ENCODE data around the gene DGCR2.
"Not testable (repeated sequence)": the region's sequence is repeated elsewhere in the genome, so short reads cannot be mapped to it uniquely, and the experiment has no call there.

Gene DGCR2

DNA sequence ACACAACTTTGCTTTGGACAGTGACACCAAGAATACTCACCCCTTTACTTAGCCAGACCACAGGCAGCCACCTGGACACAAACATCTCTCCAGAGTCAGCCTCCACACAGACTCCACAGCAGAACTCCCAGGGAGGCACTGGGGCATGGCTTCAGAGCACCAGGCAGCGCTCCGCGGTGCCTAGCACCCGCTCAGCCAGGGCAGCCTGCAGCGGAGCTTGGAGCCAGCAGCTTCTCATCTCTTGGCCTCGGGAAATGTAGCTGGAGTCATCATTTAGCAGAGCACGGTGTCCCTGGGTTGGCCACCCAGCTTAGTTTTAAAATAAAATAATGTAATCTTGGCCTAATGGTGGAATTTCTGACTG, 91.3 kb downstream of the DGCR2 start:
- DNase-seq (ENCODE audit: low read depth in 2 of 2): not testable (repeated sequence)

DNA sequence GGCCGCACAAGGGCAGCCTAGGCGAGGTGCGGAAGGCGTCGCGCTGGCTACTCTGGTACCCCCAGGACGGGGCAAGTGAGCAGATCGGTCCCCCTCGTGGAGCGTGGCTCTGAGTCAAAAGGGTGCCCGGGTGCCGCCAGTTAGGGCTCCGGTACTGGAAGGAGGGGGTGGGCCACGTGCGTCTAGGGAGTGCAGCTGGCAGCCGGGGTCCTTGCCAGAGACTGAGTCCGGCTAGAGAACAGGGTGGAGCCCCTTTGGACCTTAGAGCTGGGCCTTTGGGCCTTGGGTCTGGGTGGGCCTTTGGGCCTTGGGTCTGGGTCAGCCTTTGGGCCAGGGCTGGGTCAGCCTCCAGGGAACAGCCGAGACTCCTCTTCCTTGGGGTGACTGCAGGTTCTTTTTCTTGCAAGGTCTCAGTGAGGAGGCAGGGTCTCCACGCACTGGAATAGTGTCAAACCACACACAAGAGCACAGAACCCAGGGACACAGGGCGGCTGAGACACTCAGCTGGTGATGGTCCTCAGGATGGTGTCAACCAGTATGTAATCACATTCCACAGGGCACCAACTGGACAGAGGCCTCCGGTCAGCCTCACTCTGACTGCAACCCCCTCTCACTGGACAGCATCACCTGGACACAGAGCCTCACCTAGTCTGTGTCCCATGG, 91.9 kb downstream of the DGCR2 start:
- not testable (repeated sequence) for DNase-seq (ENCODE audit: low read depth in 2 of 2)

DNA sequence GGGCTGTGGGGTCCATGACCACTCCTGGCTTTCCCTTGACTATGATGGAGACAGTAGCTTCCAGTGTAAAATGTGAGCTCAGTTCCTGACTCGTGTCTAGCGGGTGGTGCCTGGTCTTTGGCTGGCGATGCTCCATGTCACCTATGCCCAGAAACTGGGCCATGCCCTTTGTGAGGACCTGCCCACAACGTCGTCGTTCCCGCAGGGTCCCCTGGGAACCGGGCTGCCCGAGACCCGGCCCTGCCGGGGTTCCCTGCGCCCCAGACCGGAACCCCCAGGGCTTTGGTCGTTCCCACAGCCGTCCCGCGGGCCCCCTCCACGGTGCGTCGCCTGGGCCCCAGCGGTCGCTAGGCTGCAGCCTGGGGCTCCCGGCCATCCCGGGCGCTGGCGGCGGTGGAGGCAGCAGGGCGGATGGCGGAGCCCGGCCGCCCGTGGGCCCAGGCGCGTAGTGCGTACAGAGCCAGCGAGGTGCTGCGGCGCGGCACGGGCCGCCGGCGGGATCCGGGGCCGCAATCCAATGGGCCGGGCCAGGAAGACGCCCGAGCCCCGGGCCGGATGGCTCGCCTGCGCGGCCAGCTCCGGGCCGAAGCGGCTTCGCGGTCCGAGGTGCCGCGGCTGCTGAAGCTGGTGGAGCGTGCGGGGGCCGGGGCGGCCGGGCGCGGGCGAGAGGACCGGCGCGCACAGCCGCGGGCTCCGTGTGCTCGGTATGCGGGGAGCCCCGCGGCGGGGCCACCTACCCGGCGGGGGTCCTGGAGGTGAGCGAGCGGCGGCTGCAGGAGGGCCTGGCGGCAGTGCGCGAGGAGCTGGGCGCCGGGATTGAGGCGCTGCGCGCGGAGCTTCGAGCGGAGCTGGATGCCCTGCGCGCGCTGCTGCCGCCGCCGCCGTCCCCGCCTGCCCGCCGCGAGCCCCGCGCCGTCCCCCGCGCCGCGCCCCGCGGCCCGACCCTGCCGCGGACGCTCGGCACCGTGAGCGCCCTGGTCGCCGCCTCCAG, 92.8 kb downstream of the DGCR2 start:
- DNase-seq (ENCODE audit: low read depth in 2 of 2): not testable (repeated sequence)

DNA sequence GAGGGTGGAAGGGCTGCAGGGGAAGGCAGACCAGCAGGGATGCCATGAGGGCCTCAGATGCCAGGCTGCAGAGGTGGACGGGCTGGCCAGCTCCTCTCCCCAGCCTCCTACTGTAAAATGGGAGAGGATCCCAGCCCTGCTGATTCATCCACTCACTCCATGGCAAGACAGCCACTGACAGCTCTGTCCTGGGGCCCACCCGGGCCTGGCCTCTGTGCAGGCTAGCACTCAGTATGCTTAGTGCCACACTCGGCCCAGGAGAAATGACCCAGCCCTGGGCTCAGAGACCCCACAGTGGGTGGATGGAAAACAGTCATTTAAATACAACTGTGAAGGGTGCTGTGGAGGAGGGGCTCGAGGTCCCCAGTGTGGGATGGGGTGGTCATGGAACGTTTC, 94.2 kb downstream of the DGCR2 start:
- DNase-seq (ENCODE audit: low read depth in 2 of 2): not testable (repeated sequence)

DNA sequence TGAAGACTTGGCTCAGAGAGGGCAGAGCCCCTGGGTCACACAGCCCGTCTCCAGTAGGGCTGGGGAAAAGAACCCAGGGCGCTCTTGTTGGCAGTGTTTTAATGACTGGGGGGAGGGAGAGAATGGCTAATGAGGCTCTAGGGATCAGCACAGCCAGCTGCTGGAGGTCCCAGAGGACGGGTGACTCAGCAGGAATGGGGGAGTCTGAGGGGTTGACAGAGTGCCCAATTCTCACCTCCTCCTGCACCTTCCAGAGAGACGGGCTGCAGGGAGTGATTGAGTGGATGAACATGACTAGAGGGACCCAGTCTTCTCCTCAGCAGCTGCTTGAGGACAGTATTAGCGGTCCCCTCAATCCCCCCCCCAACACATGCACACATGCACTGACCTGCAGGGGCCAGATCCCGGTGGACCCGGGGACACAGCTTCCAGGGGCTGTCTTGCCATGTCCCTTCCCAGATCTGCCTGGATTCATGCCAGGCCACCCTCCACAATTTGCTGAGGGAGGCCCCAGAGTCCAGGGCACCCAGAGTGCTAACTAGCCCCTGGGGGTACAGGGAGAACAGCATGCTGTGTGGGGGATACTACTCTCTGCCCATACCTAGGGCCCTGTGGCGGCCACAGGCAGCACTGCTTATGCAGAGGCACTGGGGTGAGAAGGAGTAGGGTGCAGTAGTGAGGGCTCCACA, 94.7 kb downstream of the DGCR2 start:
- not testable (repeated sequence) for DNase-seq (ENCODE audit: low read depth in 2 of 2)

DNA sequence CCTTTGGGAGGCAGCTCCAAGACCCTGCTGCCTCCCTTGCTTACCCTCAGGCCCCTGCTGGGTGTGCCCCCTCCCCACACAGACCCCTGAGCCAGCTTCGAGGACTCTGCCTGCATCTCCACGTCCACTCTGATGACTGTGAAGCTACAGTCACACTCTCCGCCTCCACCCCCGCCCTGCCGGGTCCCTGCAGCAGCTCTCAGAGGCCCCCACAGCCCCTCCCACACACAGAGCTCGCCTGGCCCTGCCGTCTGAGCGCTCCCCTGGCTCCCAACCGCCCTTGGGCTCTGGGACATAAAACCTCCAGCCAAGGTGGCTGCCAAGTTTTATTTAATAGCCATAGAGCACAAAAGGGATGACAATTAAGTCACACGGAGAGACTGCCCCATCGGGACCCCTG, 96.1 kb downstream of the DGCR2 start:
- not testable (repeated sequence) for DNase-seq (ENCODE audit: low read depth in 2 of 2)

DNA sequence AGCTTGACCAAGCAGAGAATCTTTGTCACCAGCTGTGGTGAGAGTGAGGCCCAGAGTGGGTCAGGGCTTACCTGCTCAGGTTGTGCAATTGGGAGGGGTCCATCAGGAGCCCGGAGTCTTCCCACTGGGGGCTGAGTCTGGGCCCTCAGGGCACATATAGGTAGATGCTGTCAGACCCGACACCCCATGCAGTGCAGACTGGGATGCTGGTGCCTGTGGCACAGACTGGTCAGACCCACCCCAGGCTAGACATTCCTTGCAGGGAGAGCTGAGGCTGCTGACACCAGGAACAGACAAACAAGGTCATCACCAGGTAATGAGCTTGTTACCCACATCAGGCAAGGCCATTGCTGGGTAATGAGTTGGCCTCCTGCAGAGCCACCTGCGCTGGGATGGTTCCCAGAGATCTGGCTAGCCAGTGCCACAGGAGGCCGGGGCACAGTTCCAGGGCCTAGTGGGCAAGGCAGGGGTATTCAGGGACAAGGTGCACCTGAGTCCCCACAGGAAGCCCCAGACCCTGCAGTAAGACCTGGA, 97.2 kb downstream of the DGCR2 start:
- not testable (repeated sequence) for DNase-seq (ENCODE audit: low read depth in 2 of 2)

DNA sequence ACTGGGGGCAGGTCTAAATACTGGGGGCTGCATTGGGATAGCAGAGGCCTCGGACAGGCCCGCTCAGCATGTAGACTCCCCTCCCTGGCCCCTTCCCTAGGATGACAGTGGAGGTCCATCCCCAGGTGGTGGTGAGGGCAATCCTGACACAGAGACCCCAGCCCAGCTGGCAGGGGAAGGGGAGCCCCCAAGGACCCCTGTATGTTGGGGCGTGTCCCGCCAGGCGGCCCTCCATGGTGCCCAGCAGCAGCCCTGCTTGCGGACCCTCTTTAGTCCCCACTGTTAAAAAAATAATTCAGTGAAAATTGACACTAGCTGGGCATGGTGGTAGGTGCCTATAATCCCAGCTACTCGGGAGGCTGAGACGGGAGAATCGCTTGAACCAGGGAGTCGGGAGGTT, 98.3 kb downstream of the DGCR2 start:
- DNase-seq (ENCODE audit: low read depth in 2 of 2): not testable (repeated sequence)

DNA sequence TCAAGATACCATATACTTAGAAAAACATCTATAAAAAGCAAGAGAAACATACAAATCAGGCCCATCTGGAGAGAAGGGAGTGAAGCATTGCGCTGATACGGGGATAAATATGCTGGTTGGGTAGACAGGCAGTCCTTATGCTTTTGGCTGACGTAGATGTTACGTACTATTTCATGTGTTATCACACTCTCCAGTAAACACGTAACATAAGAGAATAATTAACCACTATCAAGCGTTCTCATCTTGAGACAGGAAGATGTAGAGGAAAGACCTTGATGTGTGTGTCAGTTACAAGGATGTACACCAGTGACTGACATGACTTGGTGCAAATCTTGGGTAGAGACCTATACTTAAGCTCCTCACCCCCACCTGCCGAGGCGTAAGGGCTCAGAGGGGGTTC, 99.5 kb downstream of the DGCR2 start:
- no peak for DNase-seq (ENCODE audit: low read depth in 2 of 2)

DNA sequence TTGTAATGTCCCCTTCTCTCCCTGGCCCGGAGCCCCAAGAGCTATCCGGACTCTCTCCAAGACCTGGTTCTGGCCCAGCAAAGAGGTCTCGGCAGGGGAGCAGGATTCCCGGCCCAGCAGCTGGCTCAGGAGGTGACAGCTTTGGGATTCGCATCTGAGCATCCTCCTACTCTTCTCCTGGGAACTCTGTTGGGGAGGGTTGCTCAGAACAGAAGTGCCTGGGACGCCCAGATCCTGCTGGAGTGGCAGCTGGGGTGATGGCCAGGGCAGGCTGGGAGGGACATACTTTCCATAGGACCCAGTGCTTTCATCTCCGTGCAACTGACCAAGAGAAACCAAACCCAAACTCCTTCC, 102.6 kb downstream of the DGCR2 start:
- DNase-seq (ENCODE audit: low read depth in 2 of 2): no peak

DNA sequence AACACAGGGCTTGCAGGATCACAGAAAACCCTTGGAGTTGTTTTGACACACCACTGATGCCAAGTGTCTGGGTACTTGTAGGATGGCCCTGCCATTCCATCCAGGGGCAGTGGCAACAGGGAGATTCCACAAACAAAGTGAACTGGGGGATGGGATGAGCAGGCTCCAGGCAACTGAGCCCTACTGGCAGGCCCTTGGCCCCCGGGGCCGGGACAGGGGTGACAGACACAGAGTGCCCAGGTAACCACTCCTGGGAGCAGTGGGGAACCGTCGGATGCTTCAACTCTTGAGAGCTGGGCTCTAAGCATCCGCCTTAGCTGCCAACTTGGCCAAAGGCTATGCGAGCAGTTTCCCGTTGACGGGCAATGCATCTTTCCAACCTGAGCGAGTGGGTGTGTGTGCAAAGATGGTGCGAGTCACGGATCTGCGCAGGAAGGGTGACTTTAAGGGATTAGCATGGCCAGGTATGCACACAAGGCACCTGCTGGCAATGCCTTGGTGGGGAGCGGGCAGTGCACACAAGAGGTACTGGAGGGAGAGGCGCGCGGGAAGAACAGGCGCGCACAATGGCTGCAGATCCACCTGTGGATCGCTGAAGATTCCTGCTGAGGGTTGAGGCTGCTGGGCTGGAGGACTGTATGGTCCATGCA, 103.1 kb downstream of the DGCR2 start:
- DNase-seq (ENCODE audit: low read depth in 2 of 2): no peak

DNA sequence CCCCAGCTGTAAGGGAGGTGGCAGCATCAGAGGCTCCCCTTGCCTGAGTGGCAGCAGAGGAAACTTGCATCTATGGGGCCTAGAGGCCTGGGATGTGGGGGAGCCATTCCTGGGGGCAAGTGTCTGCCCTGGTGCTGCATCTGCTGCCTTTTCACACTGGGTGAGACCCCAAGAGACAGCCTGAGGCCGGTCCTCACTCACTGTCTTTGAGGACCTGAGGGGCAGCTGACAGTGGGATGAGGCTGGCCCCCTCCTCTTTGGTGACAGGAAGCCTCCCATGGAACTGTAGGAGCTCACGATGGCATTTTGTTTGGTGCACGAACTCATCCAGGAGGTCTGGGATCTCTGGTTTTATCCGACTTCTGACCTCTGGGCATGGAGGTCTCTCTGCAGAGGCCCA, 104.0 kb downstream of the DGCR2 start:
- no peak for DNase-seq (ENCODE audit: low read depth in 2 of 2)

DNA sequence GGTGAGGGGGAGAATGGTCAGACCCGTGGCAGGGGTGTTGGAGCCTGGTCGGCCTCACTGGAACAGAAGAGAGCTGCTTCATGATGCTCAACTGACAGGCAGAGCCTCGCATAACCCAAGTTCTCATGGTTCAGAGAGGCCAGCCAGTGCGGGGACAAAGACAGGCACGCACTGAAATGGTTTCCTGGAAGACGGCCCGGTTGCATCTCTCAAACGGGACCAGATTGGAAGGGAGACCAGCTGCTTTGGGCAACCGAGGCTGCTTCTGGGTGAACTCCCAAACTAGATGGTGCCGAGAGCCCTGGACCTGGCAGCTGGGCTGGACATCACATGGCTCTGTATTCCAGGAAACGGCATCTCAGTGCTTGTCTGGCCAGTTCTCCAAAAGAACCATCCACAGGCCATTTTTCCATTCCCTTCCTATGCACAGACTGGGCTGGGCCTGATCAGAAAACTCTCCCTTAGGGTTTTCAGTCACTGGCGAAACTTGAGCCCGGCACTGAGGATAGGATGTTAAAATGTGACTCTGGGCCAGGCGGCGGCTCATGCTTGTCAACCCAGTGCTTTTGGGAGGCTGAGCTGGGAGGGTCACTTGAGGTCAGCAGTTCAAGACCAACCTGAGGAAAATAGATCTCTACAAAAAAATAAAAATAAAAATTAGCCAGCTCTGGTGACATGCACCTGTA, 106.0 kb downstream of the DGCR2 start:
- no peak for DNase-seq (ENCODE audit: low read depth in 2 of 2)

DNA sequence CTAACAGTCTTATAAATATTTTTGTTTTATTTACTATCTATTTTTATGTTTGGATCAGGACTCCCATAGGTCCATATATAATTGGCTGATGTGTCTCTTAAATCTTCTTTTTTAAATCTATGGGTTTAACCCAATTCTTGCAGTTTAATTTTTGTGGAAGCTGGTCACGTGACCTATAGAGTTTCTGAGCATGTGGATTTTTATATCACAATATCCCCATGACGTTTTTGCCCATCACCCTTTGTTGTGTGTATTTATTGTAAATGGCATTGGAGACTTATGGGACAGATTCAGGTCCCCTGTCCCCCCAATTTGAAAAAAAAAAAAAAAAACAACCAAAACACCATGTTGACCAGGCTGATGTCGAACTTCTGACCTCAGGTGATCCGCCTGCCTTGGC, 107.3 kb downstream of the DGCR2 start:
- DNase-seq (ENCODE audit: low read depth in 2 of 2): no peak

DNA sequence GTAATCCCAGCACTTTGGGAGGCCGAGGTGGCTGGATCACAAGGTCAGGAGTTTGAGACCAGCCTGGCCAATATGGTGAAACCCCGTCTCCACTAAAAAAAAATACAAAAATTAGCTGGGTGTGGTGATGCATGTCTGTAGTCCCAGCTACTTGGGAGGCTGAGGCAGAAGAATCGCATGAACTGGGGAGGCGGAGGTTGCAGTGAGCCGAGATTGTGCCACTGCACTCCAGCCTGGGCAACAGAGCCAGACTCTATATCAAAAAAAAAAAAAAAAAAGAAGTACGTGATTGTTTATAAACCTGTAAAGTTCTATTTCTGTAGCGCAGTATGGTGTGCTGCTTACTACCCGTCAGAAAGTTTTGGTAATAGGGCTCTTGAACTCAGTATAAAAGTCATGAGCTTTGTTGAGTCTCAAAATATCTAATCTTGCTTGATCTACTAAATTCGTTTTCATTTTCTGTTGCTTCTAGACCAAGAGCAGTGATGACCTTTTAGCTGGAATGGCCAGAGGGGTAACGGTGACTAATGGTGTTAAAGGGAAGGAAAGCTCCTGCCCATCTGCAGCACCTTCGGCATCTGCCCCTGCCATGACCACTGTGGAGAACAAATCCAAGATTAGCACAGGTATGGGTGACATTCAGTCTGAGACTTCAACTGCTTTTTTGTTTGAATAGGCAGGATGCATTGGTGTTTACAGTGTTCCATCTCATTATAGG, 108.2 kb downstream of the DGCR2 start:
- DNase-seq (ENCODE audit: low read depth in 2 of 2): not testable (repeated sequence)

DNA sequence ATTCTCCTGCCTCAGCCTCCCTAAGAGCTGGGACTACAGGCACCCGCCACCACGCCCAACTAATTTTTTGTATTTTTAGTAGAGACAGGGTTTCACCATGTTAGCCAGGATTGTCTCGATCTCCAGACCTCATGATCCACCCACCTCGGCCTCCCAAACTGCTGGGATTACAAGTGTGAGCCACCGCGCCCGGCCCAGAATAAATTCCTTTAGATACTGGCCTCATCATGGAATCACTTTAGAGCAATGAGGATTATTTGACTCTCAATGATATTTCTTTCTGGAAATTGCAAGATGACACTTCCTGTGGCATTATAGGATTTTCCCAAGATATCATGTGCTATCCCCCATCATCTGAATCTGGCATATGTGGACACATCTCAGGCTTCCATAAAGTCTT, 108.8 kb downstream of the DGCR2 start:
- DNase-seq (ENCODE audit: low read depth in 2 of 2): not testable (repeated sequence)

DNA sequence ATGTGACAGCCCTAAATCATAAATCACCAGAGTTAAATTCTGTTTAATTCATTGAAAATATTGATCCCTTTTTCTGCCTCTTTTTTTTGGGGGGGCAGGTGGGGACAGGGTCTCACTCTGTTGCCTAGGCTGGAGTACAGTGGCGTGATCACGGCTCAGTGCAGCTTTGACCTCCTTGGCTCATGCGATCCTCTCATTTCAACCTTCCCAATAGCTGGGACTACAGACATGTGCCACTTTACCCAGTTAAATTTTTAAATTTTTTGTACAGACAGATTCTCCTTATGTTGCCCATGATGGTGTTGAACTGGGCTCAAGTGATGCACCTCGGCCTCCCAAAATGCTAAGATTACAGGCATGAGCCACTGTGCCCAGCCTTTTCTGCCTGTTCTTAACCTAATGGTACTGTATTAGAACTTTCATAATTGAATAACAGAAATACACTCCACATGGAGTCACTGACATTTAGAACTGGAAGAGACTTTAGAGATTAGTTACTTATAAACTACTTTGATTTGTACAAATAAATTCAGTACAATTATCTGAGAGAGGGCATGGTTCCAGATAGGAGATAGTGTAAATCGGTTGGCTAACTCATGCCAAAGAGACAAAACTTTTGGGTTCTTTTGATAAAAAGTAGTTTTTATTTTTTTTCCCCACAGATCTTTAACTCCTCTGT, 109.8 kb downstream of the DGCR2 start:
- no peak for DNase-seq (ENCODE audit: low read depth in 2 of 2)

DNA sequence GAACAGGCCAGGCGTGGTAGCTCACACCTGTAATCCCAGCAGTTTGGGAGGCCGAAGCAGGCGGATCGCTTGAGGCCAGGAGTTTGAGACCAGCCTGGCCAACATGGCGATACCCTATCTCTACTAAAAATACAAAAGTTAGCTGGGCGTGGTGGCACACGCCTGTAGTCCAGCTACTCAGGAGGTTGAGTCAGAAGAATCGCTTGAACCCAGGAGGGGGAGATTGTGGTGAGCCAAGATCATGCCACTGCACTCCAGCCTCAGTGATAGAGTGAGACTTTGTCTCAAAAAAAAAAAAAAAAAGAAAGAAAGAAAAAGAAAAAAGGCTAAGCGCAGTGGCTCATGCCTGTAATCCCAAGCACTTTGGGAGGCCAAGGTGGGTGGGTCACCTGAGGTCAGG, 110.6 kb downstream of the DGCR2 start:
- not testable (repeated sequence) for DNase-seq (ENCODE audit: low read depth in 2 of 2)

DNA sequence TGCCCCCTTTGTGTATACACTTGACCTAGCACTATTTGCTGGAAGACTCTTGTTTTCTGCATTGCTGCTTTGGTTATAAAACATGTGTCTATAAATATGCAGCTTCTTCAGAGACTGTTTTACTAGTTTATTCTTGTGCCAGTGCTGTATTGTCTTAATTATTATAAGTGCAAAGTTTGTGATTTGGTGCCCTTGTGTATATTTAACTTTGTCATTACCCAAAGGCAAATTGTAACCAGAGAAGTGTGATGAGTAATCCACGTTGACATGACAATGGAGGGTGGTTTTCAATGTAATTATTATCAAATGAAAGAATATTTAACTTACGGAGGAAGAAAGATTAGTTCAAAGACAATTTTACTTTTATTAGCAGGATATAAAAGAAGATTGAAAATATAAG, 111.1 kb downstream of the DGCR2 start:
- no peak for DNase-seq (ENCODE audit: low read depth in 2 of 2)

DNA sequence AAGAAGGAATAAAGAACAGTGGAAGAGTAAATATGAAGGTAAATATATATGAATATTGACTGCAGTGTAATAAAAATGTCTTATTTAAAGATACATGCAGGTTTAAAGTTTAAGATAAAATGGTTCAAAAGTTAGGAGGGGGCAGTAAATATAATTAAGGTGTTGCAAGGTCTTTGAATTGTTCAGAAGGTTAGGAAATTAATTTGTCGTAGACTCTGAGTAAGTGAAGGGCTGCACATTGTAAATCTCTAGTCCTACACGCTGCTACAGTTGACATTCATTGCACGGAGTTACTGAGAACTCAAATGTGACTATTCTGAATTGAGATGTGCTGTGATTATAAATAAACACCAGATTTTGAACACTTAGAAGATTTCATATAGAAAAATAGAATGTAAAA, 116.3 kb downstream of the DGCR2 start:
- no peak for DNase-seq (ENCODE audit: low read depth in 2 of 2)

Measured in stimulated activated CD8-positive, alpha-beta memory T cell treated with anti-CD3 and anti-CD28 coated beads, Interleukin-15, amount 100 ng/mL, for 48 hours (primary cell).